Measurements from ENCODE around the gene RAB11FIP4. TPM values are rescaled to one million over a fixed set of nuclear protein-coding genes. Genes with fewer than 3 reads are reported as not detected.

Gene RAB11FIP4
- total and polyA plus RNA-seq, 9 of the 15 experiments (the other 6 are each of a cell fraction or from before 2014, with no cell fraction given): 0.62 to 16.6 (median 8.9) TPM

GRCh38 chr17:31489295-31490018, 98.0 kb downstream of the RAB11FIP4 start (continued):
- TF ChIP-seq THAP12 (CRISPR knock-in tag; IDR thresholded peaks at IDR 0.05) (no peak), BCLAF1 (IDR thresholded peaks at IDR 0.05; ENCODE audit: borderline replicate concordance in 1 of 2, control insufficient read depth in 1 of 2, low read depth in 2 of 2, low read length in 1 of 2) (no peak), CBFA2T3 (IDR thresholded peaks at IDR 0.05) (peak; percentile 47), SIX5 (IDR thresholded peaks at IDR 0.05; ENCODE audit: borderline replicate concordance in 1 of 2, insufficient read depth in 1 of 2, low read depth in 1 of 2, low read length in 2 of 2) (no peak), L3MBTL2 (IDR thresholded peaks at IDR 0.05) (peak; percentile 40; the same call in 1 of the 2 replicates), ZNF263 (CRISPR knock-in tag; IDR thresholded peaks at IDR 0.05; ENCODE audit: borderline replicate concordance) (no peak), HMG20A (CRISPR knock-in tag; conservative IDR thresholded peaks at IDR 0.05) (no peak), HDAC6 (IDR thresholded peaks at IDR 0.05; ENCODE audit: low read depth, low read length) (no peak), TOE1 (IDR thresholded peaks at IDR 0.05; ENCODE audit: borderline replicate concordance) (no peak), TOE1 (CRISPR knock-in tag; IDR thresholded peaks at IDR 0.05; ENCODE audit: borderline replicate concordance, low read depth) (no peak), TAF7 (tag; IDR thresholded peaks at IDR 0.05) (no peak), JUND (IDR thresholded peaks at IDR 0.05; ENCODE audit: borderline replicate concordance, low read depth, low read length) (peak; percentile 83), JUND (tag; IDR thresholded peaks at IDR 0.05; ENCODE audit: borderline replicate concordance, low read depth, low read length) (peak; percentile 65; the same call in 1 of the 3 replicates), NFATC3 (IDR thresholded peaks at IDR 0.05) (no peak), DPF2 (IDR thresholded peaks at IDR 0.05) (peak; percentile 77), VEZF1 (CRISPR knock-in tag; IDR thresholded peaks at IDR 0.05) (peak; percentile 90), KDM2B (CRISPR knock-in tag; IDR thresholded peaks at IDR 0.05) (no peak), BHLHE40 (IDR thresholded peaks at IDR 0.05; ENCODE audit: low read length) (0 out of 2 replicates have a peak, but pooled peaks have one; percentile 40), PKNOX1 (IDR thresholded peaks at IDR 0.05) (no peak)

Data from K562 (cell line).